ENCODE data around the gene TSTD1. TPM values are rescaled to one million over a fixed set of nuclear protein-coding genes. Genes with fewer than 3 reads are reported as not detected.

Gene TSTD1
- total RNA-seq, 1 experiment from 2014 or later: 24.8 TPM

DNA sequence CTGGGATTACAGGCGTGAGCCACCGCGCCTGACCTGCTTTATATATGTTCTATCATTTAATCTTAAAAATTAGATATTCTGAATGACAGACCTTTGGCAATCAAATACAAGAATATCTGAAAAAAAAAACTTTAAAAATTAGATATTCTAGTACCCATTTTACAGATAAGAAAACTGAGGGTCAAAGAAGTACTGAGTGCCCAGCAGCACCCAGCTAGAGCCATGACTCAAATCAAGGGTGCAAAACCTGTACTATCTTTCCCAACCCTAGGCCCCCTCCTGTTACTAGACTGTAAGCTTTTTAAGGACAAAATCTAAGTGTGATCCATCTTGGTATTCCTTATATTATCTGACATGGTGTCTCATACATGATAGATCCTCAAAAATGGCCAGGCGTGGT is 22.7 kb upstream of the TSTD1 start:
- Mint-ChIP-seq H3K4me3 (ENCODE audit: unreplicated experiment) (no peak overlapping the region), H3K27me3 (ENCODE audit: insufficient read depth, unreplicated experiment) (peaks cover 3% of the 10 kb centered on the region), H3K27ac (ENCODE audit: unreplicated experiment) (no peak overlapping the region), H3K36me3 (ENCODE audit: insufficient read depth, unreplicated experiment) (no peaks in the 10 kb centered on the region), H3K9me3 (ENCODE audit: unreplicated experiment) (no peaks in the 10 kb centered on the region), H3K4me1 (ENCODE audit: low read depth, unreplicated experiment) (no peaks in the 10 kb centered on the region)
- Histone ChIP-seq H3K4me1 (no peaks in the 10 kb centered on the region), H3K27me3 (replicated peaks; ENCODE audit: control insufficient read depth, insufficient read depth, low read length) (no peaks in the 10 kb centered on the region), H3K36me3 (ENCODE audit: control insufficient read depth, insufficient read depth, low read length) (no peaks in the 10 kb centered on the region), H3K9me3 (no peaks in the 10 kb centered on the region), H3K4me3 (ENCODE audit: low read depth, low read length) (no peak overlapping the region)
- POLR2A ChIA-PET: no interaction called here
- TF ChIP-seq, protein P1, sequence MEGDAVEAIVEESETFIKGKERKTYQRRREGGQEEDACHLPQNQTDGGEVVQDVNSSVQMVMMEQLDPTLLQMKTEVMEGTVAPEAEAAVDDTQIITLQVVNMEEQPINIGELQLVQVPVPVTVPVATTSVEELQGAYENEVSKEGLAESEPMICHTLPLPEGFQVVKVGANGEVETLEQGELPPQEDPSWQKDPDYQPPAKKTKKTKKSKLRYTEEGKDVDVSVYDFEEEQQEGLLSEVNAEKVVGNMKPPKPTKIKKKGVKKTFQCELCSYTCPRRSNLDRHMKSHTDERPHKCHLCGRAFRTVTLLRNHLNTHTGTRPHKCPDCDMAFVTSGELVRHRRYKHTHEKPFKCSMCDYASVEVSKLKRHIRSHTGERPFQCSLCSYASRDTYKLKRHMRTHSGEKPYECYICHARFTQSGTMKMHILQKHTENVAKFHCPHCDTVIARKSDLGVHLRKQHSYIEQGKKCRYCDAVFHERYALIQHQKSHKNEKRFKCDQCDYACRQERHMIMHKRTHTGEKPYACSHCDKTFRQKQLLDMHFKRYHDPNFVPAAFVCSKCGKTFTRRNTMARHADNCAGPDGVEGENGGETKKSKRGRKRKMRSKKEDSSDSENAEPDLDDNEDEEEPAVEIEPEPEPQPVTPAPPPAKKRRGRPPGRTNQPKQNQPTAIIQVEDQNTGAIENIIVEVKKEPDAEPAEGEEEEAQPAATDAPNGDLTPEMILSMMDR (IDR thresholded peaks at IDR 0.05; ENCODE audit: insufficient read depth in 1 of 2, low read depth in 1 of 2, low read length in 1 of 2, severe bottlenecking in 1 of 2, unreplicated experiment in 1 of 2): no peak
- CTCF ChIA-PET: no interaction called here
- intact Hi-C loops (cut with micrococcal nuclease; ENCODE audit: unreplicated experiment): loop anchor here (5.0 kb wide), 1 partner anchor 36 kb away; the partner anchor contains the start of gene KLHDC9
- DNase-seq: no peak
- BruUV-seq (replicated peaks): no TSS peak

DNA sequence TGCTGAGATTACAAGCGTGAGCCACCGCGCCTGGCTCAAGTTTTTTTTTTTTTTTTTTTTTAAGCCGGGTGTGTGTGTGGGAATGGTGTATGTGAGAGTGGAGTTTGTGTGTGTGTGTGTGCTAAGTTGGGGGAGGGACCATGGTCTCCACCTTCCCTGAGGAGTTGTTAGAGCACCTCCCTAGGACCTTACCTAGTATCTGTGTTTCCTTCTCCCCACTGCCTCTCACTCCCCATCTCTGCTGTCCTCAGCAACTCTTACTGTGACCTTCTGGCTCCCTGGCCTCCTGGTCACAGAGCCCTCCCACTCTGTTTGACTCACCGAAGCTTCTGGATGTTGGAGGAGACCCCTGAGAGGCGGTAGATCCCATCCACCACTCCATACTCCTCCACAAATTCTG is 20.5 kb upstream of the TSTD1 start:
- no peak overlapping the region for H3K4me3 ChIP-seq (ENCODE audit: low read depth, low read length)
- BruUV-seq (replicated peaks): no TSS peak
- no peaks in the 10 kb centered on the region for H3K4me1 ChIP-seq
- H3K27me3 ChIP-seq (replicated peaks; ENCODE audit: control insufficient read depth, insufficient read depth, low read length): no peaks in the 10 kb centered on the region
- Mint-ChIP-seq H3K4me1 (ENCODE audit: low read depth, unreplicated experiment) (no peaks in the 10 kb centered on the region), H3K27ac (ENCODE audit: unreplicated experiment) (no peak overlapping the region), H3K36me3 (ENCODE audit: insufficient read depth, unreplicated experiment) (no peaks in the 10 kb centered on the region), H3K4me3 (ENCODE audit: unreplicated experiment) (no peak overlapping the region), H3K27me3 (ENCODE audit: insufficient read depth, unreplicated experiment) (no peaks in the 10 kb centered on the region), H3K9me3 (ENCODE audit: unreplicated experiment) (no peaks in the 10 kb centered on the region)
- no peaks in the 10 kb centered on the region for H3K9me3 ChIP-seq
- POLR2A ChIA-PET: no interaction called here
- CTCF ChIA-PET: no interaction called here
- intact Hi-C loops (cut with micrococcal nuclease; ENCODE audit: unreplicated experiment): no loop called here
- no peak for DNase-seq
- no peaks in the 10 kb centered on the region for H3K36me3 ChIP-seq (ENCODE audit: control insufficient read depth, insufficient read depth, low read length)
- TF ChIP-seq, protein P1 (IDR thresholded peaks at IDR 0.05; ENCODE audit: insufficient read depth in 1 of 2, low read depth in 1 of 2, low read length in 1 of 2, severe bottlenecking in 1 of 2, unreplicated experiment in 1 of 2): no peak

DNA sequence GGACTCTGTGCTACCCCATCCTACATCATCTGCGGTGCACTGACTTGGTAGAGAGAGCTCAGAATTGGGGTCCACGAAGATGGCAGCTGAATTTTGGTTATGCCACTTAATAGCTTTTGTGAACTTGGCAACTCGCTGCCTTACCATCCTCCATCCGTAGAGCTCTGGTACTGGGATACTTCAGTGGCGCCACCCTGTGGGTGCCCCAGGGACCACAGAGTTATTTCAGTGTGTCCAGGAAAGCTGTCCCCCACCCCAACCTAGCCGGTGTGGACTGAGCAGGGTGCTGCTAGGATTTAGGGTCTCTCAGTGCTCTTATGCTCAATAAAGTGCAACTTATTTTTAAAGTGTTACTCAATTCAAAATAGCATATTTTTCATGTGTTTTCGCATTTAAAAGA is 16.0 kb upstream of the TSTD1 start:
- Mint-ChIP-seq H3K36me3 (ENCODE audit: insufficient read depth, unreplicated experiment) (no peaks in the 10 kb centered on the region), H3K27me3 (ENCODE audit: insufficient read depth, unreplicated experiment) (no peaks in the 10 kb centered on the region), H3K4me1 (ENCODE audit: low read depth, unreplicated experiment) (peaks cover 6% of the 10 kb centered on the region), H3K4me3 (ENCODE audit: unreplicated experiment) (no peak overlapping the region), H3K9me3 (ENCODE audit: unreplicated experiment) (no peaks in the 10 kb centered on the region), H3K27ac (ENCODE audit: unreplicated experiment) (no peak overlapping the region)
- Histone ChIP-seq H3K4me1 (peaks cover 6% of the 10 kb centered on the region), H3K36me3 (ENCODE audit: control insufficient read depth, insufficient read depth, low read length) (no peaks in the 10 kb centered on the region), H3K4me3 (ENCODE audit: low read depth, low read length) (no peak overlapping the region), H3K9me3 (no peaks in the 10 kb centered on the region), H3K27me3 (replicated peaks; ENCODE audit: control insufficient read depth, insufficient read depth, low read length) (no peaks in the 10 kb centered on the region)
- no TSS peak for BruUV-seq (replicated peaks)
- DNase-seq: no peak
- ChIA-PET CTCF (interaction anchor here (1.3 kb wide), 1 partner anchor 9 kb away, joined by 4 read pairs; the partner anchor contains the start of gene USF1), POLR2A (no interaction called here)
- TF ChIP-seq, protein P1 (IDR thresholded peaks at IDR 0.05; ENCODE audit: insufficient read depth in 1 of 2, low read depth in 1 of 2, low read length in 1 of 2, severe bottlenecking in 1 of 2, unreplicated experiment in 1 of 2): no peak
- intact Hi-C loops (cut with micrococcal nuclease; ENCODE audit: unreplicated experiment): no loop called here

Measured in Caco-2 (cell line).